ENCODE measurements around the gene TREH. TPM values are rescaled to one million over a fixed set of nuclear protein-coding genes. Genes with fewer than 3 reads are reported as not detected.
A peak's percentile ranks its signal among the peaks of the same experiment; 100 is the strongest.

The TREH gene
- total RNA-seq, 1 donor from 2014 or later = not detected

GRCh38 chr11:118662401-118663271 lies 16.8 kb downstream of the TREH start:
- Mint-ChIP-seq H3K27ac (no peak overlapping the region), H3K4me1 (peaks cover 14% of the 10 kb centered on the region), H3K36me3 (no peaks in the 10 kb centered on the region), H3K27me3 (ENCODE audit: low read depth) (no peaks in the 10 kb centered on the region), H3K4me3 (no peak overlapping the region), H3K9me3 (no peaks in the 10 kb centered on the region)
- no peak for DNase-seq (ENCODE audit: low spot score in 2 of 2, unreplicated experiment in 2 of 2)
- no peak for TF ChIP-seq CTCF (IDR thresholded peaks at IDR 0.05; ENCODE audit: unreplicated experiment)

GRCh38 chr11:118661425-118662301 lies 17.8 kb downstream of the TREH start:
- TF ChIP-seq CTCF (IDR thresholded peaks at IDR 0.05; ENCODE audit: unreplicated experiment) = no peak
- H3K27me3 Mint-ChIP-seq (ENCODE audit: low read depth) = no peaks in the 10 kb centered on the region
- peaks cover 14% of the 10 kb centered on the region for H3K4me1 Mint-ChIP-seq
- no peaks in the 10 kb centered on the region for H3K36me3 Mint-ChIP-seq
- H3K4me3 Mint-ChIP-seq = no peak overlapping the region
- no peak for DNase-seq (ENCODE audit: low spot score in 2 of 2, unreplicated experiment in 2 of 2)
- H3K9me3 Mint-ChIP-seq = no peaks in the 10 kb centered on the region
- H3K27ac Mint-ChIP-seq = no peak overlapping the region

- no peak for TF ChIP-seq CTCF (IDR thresholded peaks at IDR 0.05; ENCODE audit: unreplicated experiment)
- Mint-ChIP-seq H3K4me3 (no peak overlapping the region), H3K27me3 (ENCODE audit: low read depth) (no peaks in the 10 kb centered on the region), H3K27ac (no peak overlapping the region), H3K9me3 (no peaks in the 10 kb centered on the region), H3K36me3 (peaks cover 2% of the 10 kb centered on the region), H3K4me1 (peaks cover 14% of the 10 kb centered on the region)
- no peak for DNase-seq (ENCODE audit: low spot score in 2 of 2, unreplicated experiment in 2 of 2)
These were observed 18.6 kb downstream of the TREH start for GRCh38 chr11:118660681-118661424.

GRCh38 chr11:118659953-118660680 lies 19.3 kb downstream of the TREH start:
- Mint-ChIP-seq H3K36me3 (peaks cover 6% of the 10 kb centered on the region), H3K4me3 (peak overlapping the region; percentile 26), H3K27ac (no peak overlapping the region), H3K27me3 (ENCODE audit: low read depth) (no peaks in the 10 kb centered on the region), H3K9me3 (no peaks in the 10 kb centered on the region), H3K4me1 (peaks cover 14% of the 10 kb centered on the region)
- no peak for DNase-seq (ENCODE audit: low spot score in 2 of 2, unreplicated experiment in 2 of 2)
- TF ChIP-seq CTCF (IDR thresholded peaks at IDR 0.05; ENCODE audit: unreplicated experiment) = no peak

Data from mesothelial cell of epicardium (in vitro differentiated cells).